HTERT RPE-1 (cell line): Measurements from ENCODE around the gene COL18A1.
"Not testable (repeated sequence)": the region's sequence is repeated elsewhere in the genome, so short reads cannot be mapped to it uniquely, and the experiment has no call there.

Experiments
- in situ Hi-C: fragments of 300-500 bp; cut with MboI; formaldehyde crosslinking; loops from 4 replicates; pipeline ENCODE4 v1.14.3; 2020; ENCODE audit warnings: low sequenced_read_pairs

The COL18A1 gene

DNA sequence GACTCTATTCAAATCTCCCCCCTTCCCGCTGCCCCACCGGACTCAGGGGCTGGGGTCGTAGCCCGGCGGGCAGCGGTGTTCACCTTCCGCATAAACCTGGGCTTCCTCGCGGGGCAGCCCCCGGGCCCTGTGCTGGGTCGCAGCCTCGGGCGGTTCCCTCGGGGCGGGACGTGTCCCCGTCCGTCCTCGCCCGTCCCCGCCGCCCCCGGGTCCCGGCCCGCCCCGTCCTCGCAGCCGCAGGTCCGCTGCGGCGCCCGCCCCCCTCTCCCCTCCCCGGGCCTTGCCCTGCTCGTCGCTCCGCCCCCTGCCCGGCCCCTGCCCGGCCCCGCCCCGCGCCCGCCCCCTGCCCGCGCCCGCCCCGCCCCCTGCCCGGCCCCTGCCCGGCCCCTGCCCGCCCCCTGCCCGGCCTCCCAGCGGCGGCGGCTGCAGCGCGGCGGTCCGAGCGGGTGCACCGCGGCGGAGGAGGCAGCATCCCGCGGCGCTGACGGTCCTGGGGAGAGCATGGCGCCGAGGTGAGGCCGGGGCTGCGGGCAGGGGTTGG lies at the start of gene COL18A1:
Gene COL18A1, plus strand, starts transcription at position 436 of the 541 bp plus-strand sequence. Its CDS starts 66 bp downstream, at position 502.
- in situ Hi-C loops = no loop called here

DNA sequence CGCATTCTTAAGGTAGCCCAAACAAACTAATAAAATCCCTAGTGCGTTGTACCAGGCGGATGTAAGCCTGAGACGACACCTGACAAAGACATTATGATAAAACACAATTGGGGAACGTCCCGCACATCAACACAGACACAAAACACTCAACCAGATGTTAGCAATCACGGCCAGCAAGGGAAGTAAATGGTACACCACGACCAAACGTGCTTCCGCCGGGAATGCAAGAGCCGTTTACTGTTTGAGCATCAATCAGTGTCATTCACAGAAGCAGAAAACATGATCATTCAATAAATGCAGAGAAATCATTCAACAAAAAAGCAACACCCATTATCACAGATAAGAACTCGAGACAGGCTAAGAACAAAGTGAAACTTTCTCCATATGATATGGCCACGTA lies 49.4 kb upstream of the COL18A1 start:
- in situ Hi-C loops = no loop called here

DNA sequence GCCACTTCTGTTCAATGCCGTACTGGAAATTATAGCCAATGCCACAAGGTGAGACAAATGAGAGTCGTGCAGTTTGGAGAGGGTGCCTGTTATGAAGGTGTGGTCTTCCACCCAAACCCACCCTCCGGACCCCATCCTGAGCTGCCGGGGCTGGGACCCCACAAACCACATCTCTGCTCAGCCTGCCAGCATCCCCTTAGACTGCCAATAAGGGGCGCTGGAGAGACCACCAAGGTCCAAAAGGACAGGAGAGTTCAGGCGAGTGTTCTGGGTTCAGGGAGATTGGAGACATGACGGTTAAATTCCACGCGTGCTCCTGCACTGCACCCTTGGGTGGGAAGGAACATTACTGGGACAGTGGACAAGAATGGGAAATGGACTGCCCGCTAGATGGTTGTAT lies 48.7 kb upstream of the COL18A1 start:
- in situ Hi-C loops = no loop called here

DNA sequence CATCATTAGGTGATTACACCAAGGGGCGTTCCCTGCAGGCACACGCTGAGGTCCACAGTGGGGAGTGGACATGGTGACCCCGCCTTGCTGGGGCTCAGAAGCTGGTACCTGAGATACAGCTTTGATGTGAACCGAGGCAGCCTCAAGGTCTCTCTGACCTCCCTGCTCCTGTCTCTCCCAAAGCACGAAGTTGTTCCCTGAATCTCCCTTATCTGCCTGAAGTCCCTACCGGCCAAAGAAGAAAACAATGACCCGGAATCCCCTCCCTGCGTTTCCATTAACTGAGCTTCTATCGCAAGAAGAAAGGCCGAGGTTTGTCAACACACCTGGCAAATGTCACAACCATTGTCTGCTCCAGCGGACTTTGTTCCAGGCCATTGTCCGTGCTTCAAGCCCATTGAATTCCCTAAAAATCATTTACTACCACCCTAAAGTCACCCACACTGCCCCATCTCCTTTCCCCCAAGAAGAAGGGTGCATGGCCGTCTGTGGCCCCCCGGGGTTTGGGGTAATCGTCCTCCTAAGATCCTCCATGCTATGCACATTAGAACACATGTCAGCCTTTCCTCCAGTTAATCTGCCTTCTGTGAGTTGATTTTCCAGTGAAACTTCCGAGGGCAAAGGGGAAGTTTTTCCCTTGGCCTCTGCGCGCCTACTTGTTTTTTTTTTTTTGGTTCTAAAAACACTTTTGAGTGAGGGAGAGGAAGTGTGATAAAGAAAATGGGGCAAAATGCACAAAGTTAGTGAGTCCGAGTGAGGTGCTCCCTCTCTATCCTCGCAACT lies 48.1 kb upstream of the COL18A1 start:
- in situ Hi-C loops = no loop called here

DNA sequence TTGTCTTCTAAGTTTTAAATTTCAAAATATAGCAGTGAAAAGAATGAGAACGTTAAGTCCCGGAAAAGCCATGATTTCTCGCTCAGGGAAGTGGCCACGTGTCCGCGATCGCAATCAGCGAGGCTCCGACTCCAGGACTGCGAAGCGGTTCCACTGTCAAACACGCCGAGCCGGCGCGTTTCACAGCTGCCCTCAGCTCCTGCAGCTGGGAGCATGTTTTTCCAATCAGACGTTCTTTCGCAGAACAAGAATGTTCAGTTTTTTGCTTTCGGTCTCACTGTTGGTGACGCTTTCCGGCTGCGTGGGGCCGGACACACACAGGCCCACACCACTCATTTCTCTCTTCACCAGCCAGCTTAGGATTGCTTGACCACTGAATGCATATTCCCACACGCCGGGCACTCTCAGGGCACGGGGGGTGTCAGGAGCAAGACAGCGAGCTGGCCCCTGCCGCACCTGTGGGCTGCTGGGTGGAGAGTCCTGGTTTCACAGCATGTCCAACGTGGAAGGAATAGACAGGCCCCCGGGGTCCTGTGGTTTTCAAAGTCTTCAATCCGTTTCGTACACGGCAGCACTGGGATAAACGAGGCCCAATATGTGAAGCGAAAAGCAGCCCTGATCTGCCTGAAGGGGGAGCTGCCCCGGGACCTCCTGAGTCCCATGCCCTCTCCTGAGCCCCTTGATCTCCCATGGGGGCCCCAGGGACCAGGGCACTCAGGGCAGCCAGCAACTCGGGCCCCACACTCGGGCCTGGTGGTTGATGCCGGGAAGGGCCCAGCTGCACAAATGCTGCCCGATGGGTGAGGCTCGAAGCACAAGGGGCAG lies 47.3 kb upstream of the COL18A1 start:
- in situ Hi-C loops = no loop called here

DNA sequence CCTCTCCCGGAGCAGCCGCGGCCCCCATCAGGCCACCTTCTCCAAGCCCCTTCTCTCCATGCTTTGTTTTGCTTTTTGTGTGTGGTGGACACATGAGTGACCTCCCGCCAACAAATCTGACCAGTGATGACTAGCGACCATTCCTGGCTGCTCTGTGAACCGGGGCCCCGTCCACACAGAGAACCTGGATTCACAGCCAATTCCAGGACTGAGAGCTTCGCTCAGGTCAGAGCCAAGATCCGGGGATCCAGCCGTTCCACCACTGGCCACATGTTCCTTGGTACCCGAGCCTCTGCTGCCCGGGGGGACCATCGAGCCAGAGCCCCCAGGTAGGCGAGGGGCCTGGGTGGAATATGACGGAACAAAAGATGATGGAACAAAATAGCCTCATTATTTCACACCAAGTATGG lies 46.7 kb upstream of the COL18A1 start:
- in situ Hi-C loops = no loop called here

DNA sequence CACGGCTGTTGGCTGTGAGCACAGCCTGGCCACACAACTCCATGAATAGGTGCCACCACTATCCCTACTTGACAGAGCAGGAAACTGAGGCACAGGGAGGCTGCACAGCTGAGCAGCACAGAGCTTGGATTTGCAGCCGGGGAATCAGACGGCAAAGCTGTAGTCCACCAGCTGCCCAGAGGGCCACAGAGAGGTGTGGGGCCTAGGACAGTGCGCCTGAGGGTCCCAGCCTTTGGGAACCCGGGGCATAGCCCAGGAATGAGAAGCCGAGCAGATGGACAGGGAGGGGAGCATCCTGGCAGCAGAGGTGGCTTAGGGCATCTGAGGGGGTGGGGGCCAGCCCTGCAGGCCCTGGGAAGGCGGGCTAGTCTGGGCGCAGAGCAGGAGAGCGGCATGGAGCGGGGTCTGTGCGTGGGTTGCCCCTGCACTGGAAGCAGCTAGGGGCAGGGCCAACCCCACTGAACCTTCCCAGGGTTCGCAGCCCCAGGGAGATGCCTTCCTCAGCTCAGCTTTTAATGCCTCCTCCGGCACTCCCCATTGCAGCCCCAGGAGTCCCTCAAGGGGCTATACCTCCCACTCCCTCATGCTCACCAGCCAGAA lies 46.2 kb upstream of the COL18A1 start:
- in situ Hi-C loops = no loop called here

DNA sequence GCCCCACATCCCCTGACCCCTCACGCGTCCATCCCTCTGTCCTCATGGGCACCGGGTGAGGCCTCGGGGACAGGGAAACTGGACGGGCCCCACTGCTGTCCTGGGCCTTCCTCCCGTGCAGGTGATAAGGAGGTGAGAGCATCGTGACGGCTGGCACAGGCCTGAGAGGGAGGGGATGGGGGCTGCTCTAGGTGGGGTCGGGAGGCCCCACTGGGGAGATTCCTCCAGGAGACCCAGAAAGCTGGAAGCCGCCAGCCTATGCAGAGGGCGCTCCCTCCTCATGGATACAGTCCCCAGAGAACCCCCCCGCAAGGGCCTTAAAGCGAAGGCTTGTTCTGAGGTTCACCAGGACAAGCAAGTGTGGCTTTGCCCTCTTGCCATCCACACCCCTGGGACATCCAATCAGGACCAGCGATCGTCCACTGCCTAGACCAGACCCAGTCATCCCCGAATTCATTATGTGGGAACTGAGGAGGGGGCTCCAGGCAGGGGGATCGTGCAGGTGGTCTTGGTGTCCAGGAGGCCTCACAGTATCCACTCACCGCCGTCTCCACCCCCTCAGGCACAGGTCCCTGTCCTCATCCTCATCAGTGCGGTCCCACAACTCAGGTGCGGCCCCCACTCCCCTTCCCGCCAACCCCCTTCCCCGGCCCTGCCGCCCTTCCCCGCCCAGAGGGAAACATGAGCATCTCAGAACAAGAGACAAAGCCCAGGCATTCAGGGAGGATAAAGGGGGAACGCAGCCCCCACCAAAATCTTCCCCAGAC lies 45.3 kb upstream of the COL18A1 start:
- in situ Hi-C loops = no loop called here

DNA sequence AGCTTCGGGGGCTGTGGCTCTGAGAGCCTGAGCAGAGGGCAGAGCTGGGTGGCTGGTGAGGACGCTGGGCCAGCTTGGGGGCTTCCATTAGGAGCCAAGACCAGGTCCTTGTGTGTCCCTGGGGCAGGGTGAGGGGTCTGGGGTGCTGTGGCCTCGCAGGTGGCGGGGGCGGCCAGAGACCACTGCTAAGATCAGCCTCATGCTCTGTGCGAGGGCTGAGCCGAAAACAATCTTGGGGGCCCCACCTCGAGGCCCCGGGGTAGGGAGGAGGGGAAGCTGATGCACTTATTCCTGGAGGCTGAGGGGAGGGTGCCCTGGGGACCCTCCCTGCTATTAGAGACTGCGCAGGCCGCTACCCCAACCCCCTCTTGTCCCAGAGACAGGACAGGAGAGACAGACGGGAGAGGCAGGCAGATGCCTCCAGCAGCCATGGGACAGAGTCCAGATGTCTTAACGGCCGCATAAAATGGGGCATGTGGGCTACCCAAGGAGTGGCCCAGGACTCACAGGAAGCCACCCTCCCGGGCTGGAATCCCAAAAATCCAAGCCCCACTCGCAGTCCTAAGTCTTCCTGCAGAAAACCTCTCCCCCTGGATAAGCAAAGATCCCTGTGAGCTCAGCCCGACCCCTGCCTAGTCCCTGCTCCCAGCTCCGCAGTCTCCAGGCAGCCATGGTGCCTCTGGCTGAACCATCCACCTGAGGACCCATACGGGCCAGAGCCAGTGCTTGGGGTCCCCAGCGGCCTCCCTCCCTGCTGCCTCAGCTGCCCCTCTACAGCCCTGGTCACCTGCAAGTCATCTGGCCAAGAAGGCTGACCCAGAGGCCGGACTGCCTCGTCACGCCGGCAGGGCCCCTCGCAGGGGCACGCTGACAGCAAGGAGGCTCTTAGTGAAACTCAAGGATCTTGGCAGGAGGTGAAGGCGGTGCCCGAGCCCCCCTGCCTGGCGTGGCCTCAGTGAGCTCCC lies 43.6 kb upstream of the COL18A1 start:
- in situ Hi-C loops = no loop called here

DNA sequence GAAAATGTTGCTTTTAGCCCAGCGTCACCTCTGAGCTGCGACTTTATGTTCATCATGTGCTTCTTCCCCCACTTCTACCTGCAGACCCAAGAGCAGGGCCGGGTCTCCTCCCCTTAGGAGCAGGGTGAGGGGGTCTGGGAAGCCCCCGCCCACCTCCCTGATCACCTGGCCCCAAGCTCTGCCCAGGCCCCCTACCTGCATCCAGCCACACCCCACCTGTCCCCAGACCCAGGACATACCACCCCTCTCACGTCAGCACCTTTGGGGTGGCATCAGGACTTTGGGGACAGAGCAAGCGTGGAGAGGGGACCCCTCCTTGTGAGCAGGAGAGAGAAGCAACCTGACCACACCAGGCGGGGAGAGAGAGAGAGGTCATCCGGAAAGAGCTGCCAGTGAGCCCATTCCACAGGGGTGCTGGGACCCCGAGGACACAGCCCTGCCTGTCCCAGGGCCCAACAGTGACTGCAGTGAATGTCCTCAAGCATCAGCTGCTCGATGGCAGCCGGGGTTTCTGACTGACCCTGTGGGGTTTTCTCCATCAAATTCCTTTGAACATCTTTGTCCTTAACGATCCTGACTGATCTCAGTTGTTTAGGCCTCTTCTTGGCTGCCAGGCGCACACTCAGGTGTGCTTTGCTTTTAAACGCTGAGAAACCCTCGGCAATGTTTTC lies 42.8 kb upstream of the COL18A1 start:
- in situ Hi-C loops = no loop called here

DNA sequence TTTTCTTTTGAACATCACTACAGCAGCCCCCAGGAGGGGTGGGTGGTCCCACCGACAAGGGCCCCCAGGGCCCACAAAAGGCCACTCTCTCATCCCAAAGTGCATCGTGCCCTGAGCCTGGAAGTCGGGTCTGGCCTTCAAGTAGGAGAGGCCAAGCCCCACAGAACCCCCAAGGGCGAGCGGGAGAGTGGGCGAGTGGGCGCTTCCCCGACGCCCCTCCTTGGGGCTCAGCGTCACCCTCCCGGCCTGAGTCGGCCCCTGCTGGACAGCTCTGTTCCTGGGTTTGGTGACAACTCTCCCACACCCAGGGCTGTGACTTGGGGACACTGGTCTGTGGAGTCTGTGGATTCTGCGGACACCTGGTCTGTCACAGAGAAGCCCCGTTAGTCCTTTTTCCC lies 42.2 kb upstream of the COL18A1 start:
- in situ Hi-C loops = no loop called here

DNA sequence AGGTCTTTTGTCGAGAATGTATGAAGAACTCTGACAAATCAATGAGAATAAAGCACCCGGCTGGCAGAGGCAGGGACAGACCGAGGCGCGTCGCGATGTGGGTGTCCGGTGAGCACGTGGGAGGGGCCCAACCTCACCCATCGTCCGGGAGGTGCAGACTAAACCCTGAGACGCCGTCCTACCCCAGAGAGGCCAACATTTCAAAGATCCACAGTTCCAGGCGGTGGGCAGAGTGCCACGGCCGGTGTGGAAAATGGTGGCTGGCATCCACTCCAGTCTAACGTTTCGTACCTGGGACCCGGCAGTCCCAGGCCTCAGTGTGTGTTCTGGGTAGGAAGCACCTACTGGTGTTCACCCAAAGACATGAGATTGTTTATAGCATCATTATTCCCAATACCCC lies 41.7 kb upstream of the COL18A1 start:
- in situ Hi-C loops = not testable (repeated sequence)

DNA sequence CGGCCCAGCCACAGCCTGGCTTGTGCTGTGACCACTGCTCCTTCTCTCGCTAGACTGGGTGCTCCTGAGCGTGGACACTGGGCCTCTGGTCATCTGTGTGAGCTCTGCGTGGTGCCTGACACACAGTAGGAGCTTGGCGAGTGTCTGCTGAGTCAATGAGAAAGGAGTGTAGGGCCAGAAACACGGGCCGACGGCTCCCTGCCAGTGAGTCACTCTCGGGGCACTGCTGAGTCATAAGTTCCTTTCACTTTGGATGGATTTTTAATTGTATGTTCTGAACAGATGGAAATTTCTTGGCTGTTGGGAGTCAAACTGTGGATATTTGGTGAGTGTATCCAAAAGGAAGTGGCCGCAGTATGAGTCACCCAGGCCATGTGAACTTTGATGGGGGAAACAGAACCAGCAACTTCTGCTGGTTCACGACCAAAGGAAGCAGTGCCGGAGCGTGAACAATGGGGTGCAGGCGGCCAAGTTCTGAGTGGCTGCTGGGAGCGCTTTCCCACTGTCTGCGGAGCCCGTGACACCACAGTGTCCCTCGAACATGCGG lies 41.0 kb upstream of the COL18A1 start:
- in situ Hi-C loops = no loop called here

DNA sequence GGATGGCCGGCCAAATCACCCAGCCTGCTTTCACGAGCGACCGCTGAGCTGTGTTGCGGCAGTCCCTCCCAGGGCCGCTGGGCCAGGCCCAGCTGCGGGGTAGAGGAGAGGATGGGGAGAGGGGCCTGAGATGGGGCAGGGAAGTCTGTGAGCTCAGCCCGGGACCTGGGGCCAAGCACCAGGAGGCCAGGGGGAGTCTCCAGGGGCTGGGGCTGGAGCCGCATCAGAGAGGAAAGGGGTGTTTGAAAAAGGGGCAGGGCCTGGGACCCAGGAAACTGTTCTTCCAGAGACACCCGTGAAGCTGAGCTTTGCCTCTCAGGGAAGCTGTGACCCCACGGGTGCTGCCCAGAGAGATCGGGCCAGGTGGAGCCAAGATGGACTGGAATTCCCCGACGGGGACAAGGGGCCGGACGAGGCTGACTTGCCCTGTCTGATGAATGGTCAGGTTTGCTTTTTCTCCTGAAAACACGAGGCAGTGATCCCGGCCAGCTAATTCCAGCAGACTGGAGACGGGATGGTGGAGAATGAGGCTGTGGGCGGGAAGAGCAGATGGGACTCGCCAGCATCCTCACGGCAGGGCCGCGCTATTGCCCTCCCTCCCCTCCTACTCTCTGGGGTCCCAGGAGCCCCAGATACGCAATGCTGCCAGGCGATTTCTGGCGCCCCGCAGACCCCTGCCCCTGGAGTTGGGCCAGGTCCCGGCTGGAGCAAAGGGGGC lies 40.3 kb upstream of the COL18A1 start:
- in situ Hi-C loops = no loop called here

DNA sequence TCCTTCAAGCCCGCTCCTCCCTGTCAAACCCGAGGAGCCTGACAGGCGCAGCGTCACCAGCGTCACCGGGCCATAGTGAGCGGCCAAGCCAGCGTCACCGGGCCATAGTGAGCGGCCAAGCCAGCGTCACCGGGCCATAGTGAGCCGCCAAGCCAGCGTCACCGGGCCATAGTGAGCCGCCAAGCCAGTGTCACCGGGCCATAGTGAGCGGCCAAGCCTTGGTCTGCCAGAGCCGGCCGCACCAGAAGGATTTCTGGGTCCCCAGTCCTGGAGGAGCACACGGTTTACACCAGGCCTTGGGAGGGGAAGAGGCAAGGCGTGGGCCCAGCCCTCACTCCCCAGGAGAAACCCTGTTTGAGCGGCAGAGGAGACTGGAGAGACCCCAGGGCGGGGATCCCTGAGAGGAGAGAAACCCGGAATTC lies 39.8 kb upstream of the COL18A1 start:
- in situ Hi-C loops = no loop called here

DNA sequence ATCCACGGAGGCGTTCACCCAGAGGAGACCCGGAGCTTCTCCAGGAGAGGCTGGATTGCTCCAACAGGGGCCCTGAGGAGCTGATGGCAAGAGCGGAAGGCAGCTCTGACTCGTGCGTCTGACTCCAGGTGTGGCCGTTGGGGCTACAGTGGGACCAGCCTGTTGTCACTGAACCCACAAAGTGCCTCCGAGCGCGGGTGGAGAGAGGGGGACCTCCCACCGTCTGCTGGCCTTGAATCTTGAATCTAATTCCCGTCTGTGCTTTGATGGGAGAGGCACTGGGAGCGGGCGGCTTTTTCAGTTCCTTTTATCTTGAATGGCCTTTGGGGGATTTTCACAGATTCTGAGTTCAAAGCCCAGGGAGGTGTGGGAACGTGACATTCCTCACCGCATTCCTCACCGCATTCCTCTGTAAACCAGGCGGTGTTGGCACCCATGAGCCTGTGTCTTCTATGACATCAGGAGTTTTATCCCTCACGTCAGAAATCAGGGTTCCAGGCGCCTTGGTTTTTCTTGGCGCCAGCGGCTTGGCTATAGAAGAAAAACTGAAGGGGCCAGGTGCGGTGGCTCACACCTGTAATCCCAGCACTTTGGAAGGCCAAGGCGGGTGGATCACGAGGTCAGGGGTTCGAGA lies 39.2 kb upstream of the COL18A1 start:
- in situ Hi-C loops = no loop called here

DNA sequence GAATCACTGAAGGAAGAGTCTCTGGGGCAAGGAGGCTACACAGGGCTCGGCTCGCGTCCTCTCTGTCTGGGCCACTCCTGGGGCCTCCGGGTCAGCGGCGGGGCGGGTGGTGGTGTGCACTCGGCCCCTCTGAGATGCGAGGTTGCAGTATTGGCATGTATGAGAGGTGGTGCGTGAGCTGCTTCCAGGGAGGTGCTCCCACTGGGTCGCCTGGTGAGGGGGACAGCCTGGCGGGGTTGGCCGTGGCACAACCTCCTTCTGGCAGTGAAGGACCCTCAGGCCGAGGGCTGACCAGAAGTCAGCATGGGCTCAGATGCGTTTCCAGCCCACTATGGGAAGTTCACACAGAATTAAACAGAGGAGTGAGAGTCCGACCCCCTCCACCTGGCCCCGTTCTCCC lies 38.5 kb upstream of the COL18A1 start:
- in situ Hi-C loops = no loop called here

DNA sequence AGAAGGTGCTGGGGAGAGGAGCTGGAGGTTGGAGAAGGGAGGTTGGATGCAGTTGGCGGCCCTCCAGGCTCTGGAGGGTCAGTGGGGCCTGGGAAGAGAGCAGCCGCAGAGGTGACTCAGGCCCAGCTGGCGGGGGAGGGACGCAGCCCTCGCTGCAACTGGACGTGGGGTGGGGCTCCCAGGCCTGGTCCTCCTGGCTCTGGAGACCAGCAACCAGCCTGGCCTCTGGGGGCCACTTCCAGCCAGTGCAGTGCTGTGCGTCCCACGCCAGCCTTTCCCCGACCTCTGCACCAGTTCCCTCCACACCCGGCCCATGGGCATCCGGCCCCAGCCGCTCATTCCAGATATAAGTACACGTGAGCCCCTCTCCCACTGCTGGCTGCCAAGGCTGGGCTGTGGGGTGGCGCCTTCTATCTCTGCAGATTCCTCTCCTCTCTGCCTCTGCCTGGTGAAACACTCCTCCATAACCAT lies 38.0 kb upstream of the COL18A1 start:
- in situ Hi-C loops = no loop called here
